Thyroid gland (tissue), 4 donors: ENCODE results near the gene ATG9B.

ENCODE experiments used
- CTCF ChIP-seq, 6 experiments: fragments of 200-600 bp in 3 of 6; fragments of 450-650 bp in 3 of 6; sonication (generic) in 3 of 6; IDR thresholded peaks; one replicate each; pipeline ENCODE4 v1.5.1; 2016 to 2019; ENCODE audit warnings: antibody characterized with exemption in 6 of 6, mild to moderate bottlenecking in 2 of 6, inconsistent platforms in 1 of 6, moderate library complexity in 1 of 6
- POLR2A ChIP-seq, 2 donors: fragments of 450-650 bp; IDR thresholded peaks; one replicate each; pipeline ENCODE4 v1.6.1; 2017; ENCODE audit warnings: antibody characterized with exemption in 2 of 2, mild to moderate bottlenecking in 2 of 2, moderate library complexity in 1 of 2

- no peak for TF ChIP-seq POLR2A (IDR thresholded peaks at IDR 0.05)
- no peak for TF ChIP-seq CTCF (IDR thresholded peaks at IDR 0.05)
Measured at GRCh38 chr7:151064993-151065392, 40.7 kb upstream of the ATG9B start.
